DOHH2 (cell line): ENCODE measurements around the gene NF1.

Experiments
- CTCF ChIP-seq: fragments of 200-600 bp; sonication (generic); IDR thresholded peaks from one replicate; pipeline ENCODE4 v1.5.1; 2014; ENCODE audit warnings: antibody characterized with exemption, mild to moderate bottlenecking, low read depth, low read length; ENCODE audit not compliant: poor library complexity, severe bottlenecking
- EZH2phosphoT487 ChIP-seq: fragments of 200-600 bp; sonication (generic); IDR thresholded peaks from 2 replicates; pipeline ENCODE4 v1.6.1; 2017; ENCODE audit warnings: borderline replicate concordance, mild to moderate bottlenecking, antibody characterized with exemption, low read length, moderate library complexity, mixed read lengths

GRCh38 chr17:31321481-31321880 is 226.7 kb downstream of the NF1 start, which contains the start of gene EVI2A:
- TF ChIP-seq CTCF (no peak), EZH2phosphoT487 (no peak)
